WTC11 (cell line): ENCODE data around the gene LARGE1.

Experiments
- ATF1 ChIP-seq: sonication (generic); formaldehyde crosslinking; IDR thresholded peaks from 2 replicates; pipeline ENCODE4 v1.8.1; 2023; ENCODE audit warnings: mild to moderate bottlenecking, moderate library complexity, missing genetic modification reagents
- KAT7 ChIP-seq: sonication (generic); formaldehyde crosslinking; IDR thresholded peaks from 2 replicates; pipeline ENCODE4 v1.8.1; 2023; ENCODE audit warnings: missing genetic modification reagents, mild to moderate bottlenecking, borderline replicate concordance
- NR1H2 ChIP-seq: sonication (generic); formaldehyde crosslinking; IDR thresholded peaks from 2 replicates; pipeline ENCODE4 v1.9.0; 2021; ENCODE audit warnings: mild to moderate bottlenecking, moderate library complexity, missing genetic modification reagents
- NR2C2 ChIP-seq: sonication (generic); formaldehyde crosslinking; IDR thresholded peaks from 2 replicates; pipeline ENCODE4 v1.8.0; 2022; ENCODE audit warnings: mild to moderate bottlenecking, missing genetic modification reagents
- RORB ChIP-seq: fragments of 250-450 bp; sonication (Bioruptor Pico); IDR thresholded peaks from 2 replicates; pipeline ENCODE4 v1.9.0; 2021; ENCODE audit warnings: mild to moderate bottlenecking
- ZNF416 ChIP-seq: fragments of 250-450 bp; sonication (Bioruptor Pico); IDR thresholded peaks from 2 replicates; pipeline ENCODE4 v1.9.0; 2021; ENCODE audit warnings: mild to moderate bottlenecking, inconsistent platforms
- TF ChIP-seq, protein P1 (sequence below): sonication (generic); formaldehyde crosslinking; IDR thresholded peaks from 2 replicates; pipeline ENCODE4 v1.8.0; 2022; ENCODE audit warnings: missing genetic modification reagents
- TF ChIP-seq, protein P2 (sequence below): fragments of 200-600 bp; IDR thresholded peaks from 2 replicates; pipeline ENCODE4 v1.8.0; 2022; ENCODE audit warnings: antibody characterized with exemption
- TF ChIP-seq, protein P3 (sequence below): sonication (generic); formaldehyde crosslinking; IDR thresholded peaks from 2 replicates; pipeline ENCODE4 v1.8.0; 2022; ENCODE audit warnings: mild to moderate bottlenecking, missing genetic modification reagents
- TF ChIP-seq, protein P4 (sequence below): sonication (generic); formaldehyde crosslinking; IDR thresholded peaks from 2 replicates; pipeline ENCODE4 v1.8.1; 2023; ENCODE audit warnings: mild to moderate bottlenecking, missing genetic modification reagents

DNA sequence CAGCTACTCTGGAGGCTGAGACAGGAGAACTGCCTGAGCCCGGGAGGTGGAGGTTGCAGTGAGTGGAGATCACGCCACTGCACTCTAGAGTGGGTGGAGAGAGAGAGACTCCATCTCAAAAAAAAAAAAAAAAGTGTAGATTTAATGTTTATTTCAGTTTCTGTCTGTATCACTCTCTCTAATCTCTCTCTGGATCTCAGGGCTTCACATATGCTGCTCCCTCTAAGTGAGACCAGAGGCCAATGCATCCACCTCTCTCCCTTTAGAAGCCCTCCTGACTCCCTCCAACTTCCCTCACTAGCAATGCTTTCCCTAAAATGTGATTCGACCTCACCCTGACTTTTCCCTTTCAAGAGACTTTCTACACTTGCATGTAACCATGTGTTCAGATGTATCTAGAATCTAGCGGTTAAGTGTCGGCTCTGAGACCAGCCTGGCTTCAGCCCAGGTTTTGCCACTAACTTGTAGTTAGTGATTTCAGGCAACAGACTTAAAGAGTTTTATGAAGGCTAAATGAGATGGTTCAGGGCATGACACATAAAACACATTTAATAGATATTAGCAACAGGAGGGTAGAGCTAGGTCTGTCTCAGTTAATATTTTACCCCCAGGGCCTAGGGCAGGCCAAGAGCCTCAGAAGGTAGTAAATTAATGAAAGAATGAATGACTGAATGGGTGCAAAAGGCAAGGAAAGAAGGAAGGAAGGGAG is 364.3 kb downstream of the LARGE1 start:
- TF ChIP-seq NR1H2 (no peak), NR2C2 (CRISPR knock-in tag) (no peak), ATF1 (CRISPR knock-in tag) (no peak), ZNF416 (CRISPR knock-in tag) (no peak), KAT7 (CRISPR knock-in tag) (no peak), RORB (no peak)
- TF ChIP-seq, protein P1, sequence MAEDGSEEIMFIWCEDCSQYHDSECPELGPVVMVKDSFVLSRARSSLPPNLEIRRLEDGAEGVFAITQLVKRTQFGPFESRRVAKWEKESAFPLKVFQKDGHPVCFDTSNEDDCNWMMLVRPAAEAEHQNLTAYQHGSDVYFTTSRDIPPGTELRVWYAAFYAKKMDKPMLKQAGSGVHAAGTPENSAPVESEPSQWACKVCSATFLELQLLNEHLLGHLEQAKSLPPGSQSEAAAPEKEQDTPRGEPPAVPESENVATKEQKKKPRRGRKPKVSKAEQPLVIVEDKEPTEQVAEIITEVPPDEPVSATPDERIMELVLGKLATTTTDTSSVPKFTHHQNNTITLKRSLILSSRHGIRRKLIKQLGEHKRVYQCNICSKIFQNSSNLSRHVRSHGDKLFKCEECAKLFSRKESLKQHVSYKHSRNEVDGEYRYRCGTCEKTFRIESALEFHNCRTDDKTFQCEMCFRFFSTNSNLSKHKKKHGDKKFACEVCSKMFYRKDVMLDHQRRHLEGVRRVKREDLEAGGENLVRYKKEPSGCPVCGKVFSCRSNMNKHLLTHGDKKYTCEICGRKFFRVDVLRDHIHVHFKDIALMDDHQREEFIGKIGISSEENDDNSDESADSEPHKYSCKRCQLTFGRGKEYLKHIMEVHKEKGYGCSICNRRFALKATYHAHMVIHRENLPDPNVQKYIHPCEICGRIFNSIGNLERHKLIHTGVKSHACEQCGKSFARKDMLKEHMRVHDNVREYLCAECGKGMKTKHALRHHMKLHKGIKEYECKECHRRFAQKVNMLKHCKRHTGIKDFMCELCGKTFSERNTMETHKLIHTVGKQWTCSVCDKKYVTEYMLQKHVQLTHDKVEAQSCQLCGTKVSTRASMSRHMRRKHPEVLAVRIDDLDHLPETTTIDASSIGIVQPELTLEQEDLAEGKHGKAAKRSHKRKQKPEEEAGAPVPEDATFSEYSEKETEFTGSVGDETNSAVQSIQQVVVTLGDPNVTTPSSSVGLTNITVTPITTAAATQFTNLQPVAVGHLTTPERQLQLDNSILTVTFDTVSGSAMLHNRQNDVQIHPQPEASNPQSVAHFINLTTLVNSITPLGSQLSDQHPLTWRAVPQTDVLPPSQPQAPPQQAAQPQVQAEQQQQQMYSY: no peak
- TF ChIP-seq, protein P2, sequence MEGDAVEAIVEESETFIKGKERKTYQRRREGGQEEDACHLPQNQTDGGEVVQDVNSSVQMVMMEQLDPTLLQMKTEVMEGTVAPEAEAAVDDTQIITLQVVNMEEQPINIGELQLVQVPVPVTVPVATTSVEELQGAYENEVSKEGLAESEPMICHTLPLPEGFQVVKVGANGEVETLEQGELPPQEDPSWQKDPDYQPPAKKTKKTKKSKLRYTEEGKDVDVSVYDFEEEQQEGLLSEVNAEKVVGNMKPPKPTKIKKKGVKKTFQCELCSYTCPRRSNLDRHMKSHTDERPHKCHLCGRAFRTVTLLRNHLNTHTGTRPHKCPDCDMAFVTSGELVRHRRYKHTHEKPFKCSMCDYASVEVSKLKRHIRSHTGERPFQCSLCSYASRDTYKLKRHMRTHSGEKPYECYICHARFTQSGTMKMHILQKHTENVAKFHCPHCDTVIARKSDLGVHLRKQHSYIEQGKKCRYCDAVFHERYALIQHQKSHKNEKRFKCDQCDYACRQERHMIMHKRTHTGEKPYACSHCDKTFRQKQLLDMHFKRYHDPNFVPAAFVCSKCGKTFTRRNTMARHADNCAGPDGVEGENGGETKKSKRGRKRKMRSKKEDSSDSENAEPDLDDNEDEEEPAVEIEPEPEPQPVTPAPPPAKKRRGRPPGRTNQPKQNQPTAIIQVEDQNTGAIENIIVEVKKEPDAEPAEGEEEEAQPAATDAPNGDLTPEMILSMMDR: no peak
- TF ChIP-seq, protein P3, sequence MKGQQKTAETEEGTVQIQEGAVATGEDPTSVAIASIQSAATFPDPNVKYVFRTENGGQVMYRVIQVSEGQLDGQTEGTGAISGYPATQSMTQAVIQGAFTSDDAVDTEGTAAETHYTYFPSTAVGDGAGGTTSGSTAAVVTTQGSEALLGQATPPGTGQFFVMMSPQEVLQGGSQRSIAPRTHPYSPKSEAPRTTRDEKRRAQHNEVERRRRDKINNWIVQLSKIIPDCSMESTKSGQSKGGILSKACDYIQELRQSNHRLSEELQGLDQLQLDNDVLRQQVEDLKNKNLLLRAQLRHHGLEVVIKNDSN (CRISPR knock-in tag): no peak
- TF ChIP-seq, protein P4, sequence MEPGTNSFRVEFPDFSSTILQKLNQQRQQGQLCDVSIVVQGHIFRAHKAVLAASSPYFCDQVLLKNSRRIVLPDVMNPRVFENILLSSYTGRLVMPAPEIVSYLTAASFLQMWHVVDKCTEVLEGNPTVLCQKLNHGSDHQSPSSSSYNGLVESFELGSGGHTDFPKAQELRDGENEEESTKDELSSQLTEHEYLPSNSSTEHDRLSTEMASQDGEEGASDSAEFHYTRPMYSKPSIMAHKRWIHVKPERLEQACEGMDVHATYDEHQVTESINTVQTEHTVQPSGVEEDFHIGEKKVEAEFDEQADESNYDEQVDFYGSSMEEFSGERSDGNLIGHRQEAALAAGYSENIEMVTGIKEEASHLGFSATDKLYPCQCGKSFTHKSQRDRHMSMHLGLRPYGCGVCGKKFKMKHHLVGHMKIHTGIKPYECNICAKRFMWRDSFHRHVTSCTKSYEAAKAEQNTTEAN (CRISPR knock-in tag): no peak
